CD8-positive, alpha-beta memory T cell (primary cell): ENCODE data around the gene KRTAP1-5. TPM values are rescaled to one million over a fixed set of nuclear protein-coding genes. Genes with fewer than 3 reads are reported as not detected.

ENCODE experiments used
- CTCF ChIA-PET: fragments of 350-600 bp; sonication (Branson Sonifier 250); formaldehyde crosslinking; loops from one replicate; lab custom pipeline; 2021; ENCODE audit warnings: antibody characterized with exemption; lab: Charles Lee
- POLR2A ChIA-PET: fragments of 350-600 bp; sonication (Branson Sonifier 250); formaldehyde crosslinking; loops from one replicate; lab custom pipeline; 2021; ENCODE audit warnings: antibody characterized with exemption; lab: Charles Lee
- DNase-seq, 5 donors: peaks; one replicate each; pipeline versions ENCODE4 v3.0.0 to v3.0.0-alpha.2; 2020 to 2022; ENCODE audit warnings: mixed read lengths in 1 of 5
- H3K27ac ChIP-seq: one replicate; pipeline ENCODE4 v1.7.0; 2013; ENCODE audit warnings: low read depth, mild to moderate bottlenecking, low read length, moderate library complexity
- H3K27me3 ChIP-seq: 2 replicates; pipeline ENCODE4 v1.7.0; 2013; ENCODE audit warnings: low read length, mild to moderate bottlenecking; ENCODE audit not compliant: insufficient read depth, poor library complexity, severe bottlenecking
- H3K36me3 ChIP-seq: 2 replicates; pipeline ENCODE4 v1.7.0; 2013; ENCODE audit warnings: mild to moderate bottlenecking, low read length, moderate library complexity; ENCODE audit not compliant: insufficient read depth
- H3K4me1 ChIP-seq: 2 replicates; pipeline ENCODE4 v1.7.0; 2013; ENCODE audit warnings: mild to moderate bottlenecking, low read length, moderate library complexity; ENCODE audit not compliant: insufficient read depth
- H3K4me3 ChIP-seq: 2 replicates; pipeline ENCODE4 v1.7.0; 2013; ENCODE audit warnings: mild to moderate bottlenecking, low read length
- H3K9me3 ChIP-seq: 2 replicates; pipeline ENCODE4 v1.7.0; 2013; ENCODE audit warnings: mild to moderate bottlenecking, low read length
- H3K27ac Mint-ChIP-seq, 8 donors: one replicate each; pipeline ENCODE4 v1.8.0; 2020 to 2021; ENCODE audit warnings: mixed read lengths in 8 of 8, mild to moderate bottlenecking in 6 of 8, inconsistent platforms in 3 of 8, moderate library complexity in 3 of 8
- H3K27me3 Mint-ChIP-seq, 2 donors: one replicate each; pipeline ENCODE4 v1.8.0; 2020 to 2021; ENCODE audit warnings: mixed read lengths in 2 of 2, mild to moderate bottlenecking in 1 of 2, moderate library complexity in 1 of 2
- H3K36me3 Mint-ChIP-seq, 3 donors: one replicate each; pipeline ENCODE4 v1.8.0; 2020 to 2021; ENCODE audit warnings: mixed read lengths in 3 of 3, inconsistent platforms in 1 of 3, mild to moderate bottlenecking in 1 of 3
- H3K4me1 Mint-ChIP-seq, 3 donors: one replicate each; pipeline ENCODE4 v1.8.0; 2020 to 2021; ENCODE audit warnings: mixed read lengths in 3 of 3, inconsistent platforms in 1 of 3, mild to moderate bottlenecking in 1 of 3
- H3K4me3 Mint-ChIP-seq, 7 donors: one replicate each; pipeline ENCODE4 v1.8.0; 2020 to 2021; ENCODE audit warnings: mixed read lengths in 7 of 7, mild to moderate bottlenecking in 6 of 7, moderate library complexity in 4 of 7, inconsistent platforms in 2 of 7
- H3K9me3 Mint-ChIP-seq, 5 donors: one replicate each; pipeline ENCODE4 v1.8.0; 2020 to 2022; ENCODE audit warnings: mixed read lengths in 5 of 5, mild to moderate bottlenecking in 3 of 5, moderate library complexity in 2 of 5, inconsistent platforms in 1 of 5
- polyA plus RNA-seq: library from polyadenylated mRNA; unstranded; fragments of 300-500 nt; fragmentation: Illumina TruSeq; gene quantifications from one replicate; pipeline ENCODE4 v1.2.3, GENCODE V29; 2021
- total RNA-seq, 2 experiments: library from RNA; stranded (reverse); gene quantifications; one replicate each; pipeline ENCODE4 v1.2.3, GENCODE V29; 2021

Gene KRTAP1-5
- total and polyA plus RNA-seq, 3 experiments from 2014 or later, result not detected

DNA sequence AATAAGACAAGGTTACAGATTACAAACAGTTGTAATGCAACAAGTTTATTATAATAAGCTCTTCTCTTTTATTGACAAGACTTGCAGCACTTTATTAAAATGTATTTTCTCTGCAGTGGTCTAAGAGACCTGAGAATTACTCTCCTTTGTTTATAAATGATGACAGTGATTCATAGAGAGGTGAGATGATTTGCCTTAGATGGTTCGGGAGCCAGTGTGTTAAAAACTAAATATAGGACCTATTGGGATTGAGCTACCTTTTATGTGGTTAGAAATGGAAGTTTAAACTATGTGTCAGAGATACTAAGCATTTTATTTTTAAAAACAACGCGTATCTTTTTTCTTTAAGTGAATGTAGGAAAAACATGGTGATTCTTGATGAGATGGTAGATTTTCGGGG lies 30.2 kb downstream of the KRTAP1-5 start:
- no peak overlapping the region for H3K4me3 Mint-ChIP-seq
- no peak overlapping the region for H3K27ac Mint-ChIP-seq
- CTCF ChIA-PET, result no interaction called here
- Histone ChIP-seq H3K27me3 (peaks cover 5% of the 10 kb centered on the region), H3K4me3 (no peak overlapping the region), H3K9me3 (no peaks in the 10 kb centered on the region), H3K36me3 (no peaks in the 10 kb centered on the region), H3K4me1 (no peaks in the 10 kb centered on the region), H3K27ac (no peak overlapping the region)
- H3K9me3 Mint-ChIP-seq, result no peaks in the 10 kb centered on the region
- no peak for DNase-seq
- H3K27me3 Mint-ChIP-seq, result peaks cover 32 to 84% of the 10 kb centered on the region in 2 donors
- no peaks in the 10 kb centered on the region for H3K36me3 Mint-ChIP-seq
- POLR2A ChIA-PET, result no interaction called here
- no peaks in the 10 kb centered on the region for H3K4me1 Mint-ChIP-seq

DNA sequence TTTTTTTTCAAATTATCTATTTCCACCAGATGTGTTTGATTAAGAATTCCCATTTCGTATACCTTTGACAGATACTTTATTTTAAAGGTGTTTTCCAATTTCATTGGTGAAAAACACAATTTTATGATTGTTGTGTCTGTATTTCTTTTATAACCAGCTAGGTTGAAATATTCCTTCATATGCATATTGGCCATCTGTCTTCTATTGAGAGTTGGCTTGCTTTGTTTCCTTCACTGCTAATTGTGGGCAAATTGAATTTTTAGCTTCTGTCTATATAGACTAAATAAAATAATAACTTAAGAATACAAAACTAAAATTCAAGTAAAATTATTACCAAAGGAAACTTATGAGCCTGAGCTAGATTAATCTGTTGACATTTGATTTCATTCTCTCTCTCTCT lies 31.9 kb downstream of the KRTAP1-5 start:
- CTCF ChIA-PET, result no interaction called here
- Histone ChIP-seq H3K27me3 (peaks cover 5% of the 10 kb centered on the region), H3K36me3 (no peaks in the 10 kb centered on the region), H3K4me1 (no peaks in the 10 kb centered on the region), H3K27ac (no peak overlapping the region), H3K9me3 (no peaks in the 10 kb centered on the region), H3K4me3 (no peak overlapping the region)
- POLR2A ChIA-PET, result no interaction called here
- no peaks in the 10 kb centered on the region for H3K9me3 Mint-ChIP-seq
- DNase-seq, result no peak
- no peaks in the 10 kb centered on the region for H3K4me1 Mint-ChIP-seq
- no peak overlapping the region for H3K27ac Mint-ChIP-seq
- no peak overlapping the region for H3K4me3 Mint-ChIP-seq
- no peaks in the 10 kb centered on the region for H3K36me3 Mint-ChIP-seq
- H3K27me3 Mint-ChIP-seq, result peaks cover 26 to 82% of the 10 kb centered on the region in 2 donors

DNA sequence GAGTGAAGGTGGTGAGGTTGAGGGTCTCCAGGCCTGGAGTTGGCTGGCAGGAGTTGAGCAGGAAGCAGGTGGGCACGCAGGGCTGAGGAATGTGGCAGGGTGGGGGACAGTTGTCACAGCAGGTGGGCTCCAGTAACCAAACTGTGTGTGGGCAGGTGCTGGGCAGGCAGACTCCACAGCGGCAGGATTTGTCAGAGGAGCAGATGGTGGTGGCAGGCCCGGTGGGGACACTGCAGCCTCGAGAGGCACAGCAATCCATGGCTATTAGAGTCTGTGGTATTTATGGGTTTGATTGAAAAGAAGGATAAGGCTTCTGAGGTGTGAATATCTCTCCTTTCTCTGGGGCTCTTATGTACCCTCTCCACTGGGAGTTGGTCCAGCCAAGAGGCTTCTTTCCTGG lies 33.2 kb downstream of the KRTAP1-5 start, which contains the start of gene KRTAP3-3:
KRTAP3-3 (minus strand) TSS at position 326 of the 400 bp plus-strand sequence; CDS start at position 259, 67 bp downstream.
- Mint-ChIP-seq H3K36me3 (no peaks in the 10 kb centered on the region), H3K27me3 (peaks cover 20 to 75% of the 10 kb centered on the region in 2 donors), H3K9me3 (no peaks in the 10 kb centered on the region), H3K4me1 (no peaks in the 10 kb centered on the region), H3K4me3 (no peak within 1 kb of the TSS), H3K27ac (no peak within 1 kb of the TSS)
- DNase-seq, result no peak
- Histone ChIP-seq H3K4me1 (no peaks in the 10 kb centered on the region), H3K36me3 (no peaks in the 10 kb centered on the region), H3K9me3 (no peaks in the 10 kb centered on the region), H3K27me3 (peaks cover 5% of the 10 kb centered on the region), H3K4me3 (no peak within 1 kb of the TSS), H3K27ac (no peak within 1 kb of the TSS)
- CTCF ChIA-PET, result no interaction called here
- POLR2A ChIA-PET, result no interaction called here

DNA sequence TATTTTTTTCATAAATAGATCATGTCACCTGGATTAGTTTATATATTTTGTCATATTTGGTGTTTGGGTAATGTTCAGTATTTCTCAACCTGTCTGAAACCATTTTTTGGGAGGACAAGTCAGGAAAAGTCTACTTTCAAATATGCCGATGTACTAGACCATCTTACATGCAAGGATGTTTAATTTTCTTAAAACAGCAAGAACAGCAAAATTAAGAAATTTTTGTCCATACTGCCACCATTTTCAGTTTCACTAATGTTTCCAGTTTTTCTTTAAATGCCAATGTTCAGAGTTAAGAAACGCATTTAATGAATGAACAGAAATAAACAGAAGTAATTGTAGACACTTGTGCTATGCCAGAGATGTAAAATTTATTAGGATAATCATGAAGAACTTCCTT lies 33.9 kb downstream of the KRTAP1-5 start:
- Mint-ChIP-seq H3K27ac (no peak overlapping the region), H3K27me3 (peaks cover 15 to 73% of the 10 kb centered on the region in 2 donors), H3K9me3 (no peaks in the 10 kb centered on the region), H3K4me1 (no peaks in the 10 kb centered on the region), H3K4me3 (no peak overlapping the region), H3K36me3 (no peaks in the 10 kb centered on the region)
- CTCF ChIA-PET, result no interaction called here
- no peaks in the 10 kb centered on the region for H3K36me3 ChIP-seq
- H3K4me3 ChIP-seq, result no peak overlapping the region
- H3K27me3 ChIP-seq, result peaks cover 5% of the 10 kb centered on the region
- no peak overlapping the region for H3K27ac ChIP-seq
- no peaks in the 10 kb centered on the region for H3K9me3 ChIP-seq
- POLR2A ChIA-PET, result no interaction called here
- H3K4me1 ChIP-seq, result no peaks in the 10 kb centered on the region
- DNase-seq, result no peak

DNA sequence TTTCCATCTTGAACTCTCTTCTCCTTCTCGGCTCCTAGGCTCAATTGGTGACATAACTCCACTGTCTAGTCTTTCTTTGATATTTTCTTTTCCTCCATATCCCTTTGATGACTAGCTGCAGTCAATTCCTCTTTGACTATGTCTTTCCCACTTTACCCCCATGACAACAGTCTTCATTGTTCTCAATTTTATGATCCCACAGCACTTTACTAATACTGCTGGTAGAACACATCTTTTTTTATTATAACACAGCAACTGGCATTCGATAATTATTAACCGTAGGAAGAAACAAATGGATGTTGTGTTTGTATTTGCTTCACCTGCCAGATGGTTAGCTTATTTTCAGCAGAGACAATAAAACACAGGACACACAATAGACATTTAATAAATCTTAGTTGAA lies 34.3 kb downstream of the KRTAP1-5 start:
- POLR2A ChIA-PET, result no interaction called here
- H3K9me3 Mint-ChIP-seq, result no peaks in the 10 kb centered on the region
- no peaks in the 10 kb centered on the region for H3K4me1 ChIP-seq
- no peaks in the 10 kb centered on the region for H3K9me3 ChIP-seq
- H3K36me3 Mint-ChIP-seq, result no peaks in the 10 kb centered on the region
- no peaks in the 10 kb centered on the region for H3K36me3 ChIP-seq
- H3K4me3 Mint-ChIP-seq, result no peak overlapping the region
- H3K27me3 ChIP-seq, result peaks cover 4% of the 10 kb centered on the region
- H3K27ac Mint-ChIP-seq, result no peak overlapping the region
- H3K4me3 ChIP-seq, result no peak overlapping the region
- no peak overlapping the region for H3K27ac ChIP-seq
- no peak for DNase-seq
- H3K27me3 Mint-ChIP-seq, result peaks cover 15 to 71% of the 10 kb centered on the region in 2 donors
- H3K4me1 Mint-ChIP-seq, result no peaks in the 10 kb centered on the region
- CTCF ChIA-PET, result no interaction called here

DNA sequence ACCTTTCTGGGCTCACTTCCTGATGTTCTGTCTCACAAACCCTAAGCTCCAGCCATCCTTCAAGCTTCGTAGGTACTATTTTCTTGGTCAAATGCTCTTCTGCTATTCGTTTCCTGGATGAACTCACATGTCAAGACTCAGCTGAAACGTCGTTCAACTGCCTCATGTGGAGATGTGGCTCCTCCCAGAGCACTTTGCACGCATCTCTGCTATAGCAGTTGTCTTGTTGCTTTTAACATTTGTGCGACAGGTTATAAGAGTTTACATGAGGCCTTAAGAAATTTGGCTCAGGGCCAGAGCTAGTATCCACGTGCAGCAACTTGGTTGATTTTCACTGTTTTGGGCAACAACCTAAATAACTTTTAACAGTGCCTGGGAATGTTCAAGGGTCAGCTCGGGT lies 40.1 kb downstream of the KRTAP1-5 start:
- ChIA-PET POLR2A (no interaction called here), CTCF (no interaction called here)
- Histone ChIP-seq H3K9me3 (no peaks in the 10 kb centered on the region), H3K27me3 (no peaks in the 10 kb centered on the region), H3K27ac (no peak overlapping the region), H3K36me3 (no peaks in the 10 kb centered on the region), H3K4me3 (no peak overlapping the region), H3K4me1 (no peaks in the 10 kb centered on the region)
- H3K4me1 Mint-ChIP-seq, result no peaks in the 10 kb centered on the region
- no peaks in the 10 kb centered on the region for H3K9me3 Mint-ChIP-seq
- DNase-seq, result no peak
- H3K27ac Mint-ChIP-seq, result no peak overlapping the region
- H3K4me3 Mint-ChIP-seq, result no peak overlapping the region
- peaks cover 5 to 57% of the 10 kb centered on the region in 2 donors for H3K27me3 Mint-ChIP-seq
- H3K36me3 Mint-ChIP-seq, result no peaks in the 10 kb centered on the region

DNA sequence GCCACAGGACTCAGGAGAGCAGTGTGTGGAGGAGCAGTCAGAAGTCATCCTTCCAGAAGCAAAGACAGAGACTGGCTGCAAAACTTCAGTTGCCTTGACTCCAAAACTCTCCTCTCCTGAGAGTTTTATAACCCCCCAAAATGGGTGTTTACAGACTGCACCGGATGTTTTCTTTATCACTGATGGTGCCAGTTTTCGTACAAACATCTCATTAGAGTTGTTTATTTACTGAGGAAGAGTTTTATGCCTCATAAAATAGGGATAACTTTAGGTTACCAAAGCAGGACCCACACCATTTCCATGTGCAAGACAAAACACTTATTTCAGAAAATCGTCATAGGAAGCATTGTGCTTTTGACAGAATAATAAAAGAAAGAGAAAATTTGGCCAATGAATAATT lies 42.8 kb downstream of the KRTAP1-5 start, which contains the start of gene KRT40:
KRT40 (minus strand) TSS at position 101 of the 400 bp plus-strand sequence; CDS start at position 48, 53 bp downstream.
- Mint-ChIP-seq H3K36me3 (no peaks in the 10 kb centered on the region), H3K4me3 (no peak within 1 kb of the TSS), H3K4me1 (no peaks in the 10 kb centered on the region), H3K27ac (peak within 1 kb of the TSS in 1 of 8 donors; percentile 16), H3K9me3 (no peaks in the 10 kb centered on the region), H3K27me3 (peaks cover 6 to 55% of the 10 kb centered on the region in 2 donors)
- Histone ChIP-seq H3K4me3 (no peak within 1 kb of the TSS), H3K27me3 (no peaks in the 10 kb centered on the region), H3K27ac (no peak within 1 kb of the TSS), H3K9me3 (no peaks in the 10 kb centered on the region), H3K4me1 (no peaks in the 10 kb centered on the region), H3K36me3 (no peaks in the 10 kb centered on the region)
- ChIA-PET CTCF (no interaction called here), POLR2A (no interaction called here)
- no peak for DNase-seq

DNA sequence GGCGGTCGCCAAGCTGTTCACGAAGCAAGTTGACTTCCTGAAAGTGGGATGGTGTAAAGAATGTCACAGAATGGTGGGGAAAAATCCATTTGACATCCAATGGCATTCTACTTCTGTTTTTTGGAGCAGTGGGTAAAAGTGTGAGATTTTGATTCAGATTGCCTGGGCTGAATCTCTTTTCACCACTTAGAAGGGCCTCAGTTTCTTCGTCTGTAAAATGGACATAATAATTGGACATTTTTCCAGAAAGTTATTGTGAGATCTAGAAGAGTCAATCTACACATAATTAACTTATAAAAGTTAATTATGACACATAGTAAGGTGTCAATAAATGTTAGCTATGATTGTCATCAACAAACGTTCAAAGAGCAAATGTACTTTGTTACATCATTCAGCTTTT lies 45.9 kb downstream of the KRTAP1-5 start:
- H3K4me1 Mint-ChIP-seq, result no peaks in the 10 kb centered on the region
- Histone ChIP-seq H3K9me3 (no peaks in the 10 kb centered on the region), H3K36me3 (no peaks in the 10 kb centered on the region), H3K27me3 (no peaks in the 10 kb centered on the region), H3K4me1 (no peaks in the 10 kb centered on the region), H3K4me3 (no peak overlapping the region), H3K27ac (no peak overlapping the region)
- peaks cover 18 to 55% of the 10 kb centered on the region in 2 donors for H3K27me3 Mint-ChIP-seq
- no peaks in the 10 kb centered on the region for H3K9me3 Mint-ChIP-seq
- no peak overlapping the region for H3K4me3 Mint-ChIP-seq
- ChIA-PET CTCF (interaction anchor here (1.2 kb wide), 1 partner anchor 568 kb away, joined by 6 read pairs; no protein-coding TSS in a partner anchor), POLR2A (no interaction called here)
- H3K27ac Mint-ChIP-seq, result no peak overlapping the region
- DNase-seq, result no peak
- H3K36me3 Mint-ChIP-seq, result no peaks in the 10 kb centered on the region
